Measurements from ENCODE around the gene SUGP2. TPM values are rescaled to one million over a fixed set of nuclear protein-coding genes. Genes with fewer than 3 reads are reported as not detected.

Gene SUGP2
- total and polyA plus RNA-seq, 9 of the 15 experiments (the other 6 are each of a cell fraction or from before 2014, with no cell fraction given) = 13.1 to 101 (median 63.1) TPM

- TF ChIP-seq MGA (IDR thresholded peaks at IDR 0.05) (peak; percentile 74), CAMTA2 (CRISPR knock-in tag; conservative IDR thresholded peaks at IDR 0.05) (no peak), ZNF551 (CRISPR knock-in tag; IDR thresholded peaks at IDR 0.05) (no peak), ZSCAN29 (IDR thresholded peaks at IDR 0.05) (no peak), UBTF (IDR thresholded peaks at IDR 0.05; ENCODE audit: borderline replicate concordance in 1 of 2, low read depth in 2 of 2, low read length in 2 of 2) (peak; percentile 72 to 89; a peak in 3 of 4 replicates), ZBTB8A (IDR thresholded peaks at IDR 0.05; ENCODE audit: partially characterized antibody) (no peak), SIN3B (IDR thresholded peaks at IDR 0.05; ENCODE audit: low read depth) (0 out of 2 replicates have a peak, but pooled peaks have one; percentile 1), FOS (IDR thresholded peaks at IDR 0.05; ENCODE audit: extremely low read depth, insufficient read length) (no peak), TEAD4 (IDR thresholded peaks at IDR 0.05; ENCODE audit: low read length) (peak; percentile 98), TEAD4 (CRISPR knock-in tag; IDR thresholded peaks at IDR 0.05; ENCODE audit: borderline replicate concordance) (no peak), E2F5 (CRISPR knock-in tag; IDR thresholded peaks at IDR 0.05) (peak; percentile 82; the same call in 1 of the 2 replicates)
Measured at GRCh38 chr19:19059837-19060611, 26.7 kb upstream of the SUGP2 start (continued).

Data from K562 (cell line).